Renal cortical epithelial cell (primary cell): ENCODE results near the gene IGSF9. TPM values are rescaled to one million over a fixed set of nuclear protein-coding genes. Genes with fewer than 3 reads are reported as not detected.
A peak's percentile ranks its signal among the peaks of the same experiment; 100 is the strongest.

Experiments used
- DNase-seq: peaks from one replicate; pipeline ENCODE4 v3.0.0-alpha.2; 2011; ENCODE audit warnings: low read depth
- total RNA-seq: library from RNA; depleted of rRNA; stranded (reverse); fragments of >200 nt; gene quantifications from 2 replicates; pipeline ENCODE4 v1.2.3, GENCODE V29; 2014

IGSF9 gene
- total RNA-seq, 1 donor from 2014 or later: not detected

DNA sequence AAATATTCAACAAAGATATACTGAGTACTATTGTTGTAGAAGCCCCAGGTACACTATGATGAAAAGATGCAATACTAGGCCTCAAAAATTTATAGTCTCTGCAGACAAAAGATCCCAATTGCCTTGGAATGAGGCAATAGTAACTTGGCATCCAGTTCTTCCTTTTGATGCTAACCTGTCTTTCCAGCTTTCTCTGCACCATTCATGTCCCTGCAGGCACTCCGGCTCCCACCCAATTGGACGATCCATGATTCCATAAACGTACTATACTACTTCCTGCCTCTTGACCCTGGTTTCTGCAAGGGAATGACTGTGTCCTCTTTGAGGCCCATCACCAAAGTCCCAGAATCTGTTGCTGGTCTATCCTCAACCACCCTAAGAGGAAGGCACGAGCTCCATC lies 12.1 kb downstream of the IGSF9 start:
- DNase-seq: no peak

GRCh38 chr1:159932296-159933285 lies 12.8 kb downstream of the IGSF9 start:
- DNase-seq: no peak

DNA sequence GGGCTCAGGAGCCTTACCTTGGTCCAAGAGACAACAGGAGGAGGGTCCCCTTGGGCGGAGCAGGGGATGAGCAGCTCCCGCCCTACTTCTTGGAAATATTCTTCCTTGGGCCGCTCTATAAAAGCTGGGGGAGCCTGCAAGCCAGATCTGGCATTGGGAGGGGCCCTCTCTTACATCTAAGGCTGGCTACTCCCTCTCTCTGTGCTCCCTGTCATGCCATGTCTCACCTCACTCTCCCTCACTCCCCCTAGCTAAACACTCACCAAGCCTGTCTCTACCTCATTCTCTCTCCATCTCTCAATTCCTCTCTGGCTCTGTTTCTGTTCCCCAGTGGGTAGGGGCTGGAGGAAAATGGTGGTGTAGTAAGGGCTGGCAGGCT lies 13.6 kb downstream of the IGSF9 start:
- DNase-seq: no peak

- DNase-seq: no peak
These were observed 14.2 kb downstream of the IGSF9 start for GRCh38 chr1:159931101-159931794.

- DNase-seq: no peak
These were observed 14.8 kb downstream of the IGSF9 start for GRCh38 chr1:159930634-159931033.

DNA sequence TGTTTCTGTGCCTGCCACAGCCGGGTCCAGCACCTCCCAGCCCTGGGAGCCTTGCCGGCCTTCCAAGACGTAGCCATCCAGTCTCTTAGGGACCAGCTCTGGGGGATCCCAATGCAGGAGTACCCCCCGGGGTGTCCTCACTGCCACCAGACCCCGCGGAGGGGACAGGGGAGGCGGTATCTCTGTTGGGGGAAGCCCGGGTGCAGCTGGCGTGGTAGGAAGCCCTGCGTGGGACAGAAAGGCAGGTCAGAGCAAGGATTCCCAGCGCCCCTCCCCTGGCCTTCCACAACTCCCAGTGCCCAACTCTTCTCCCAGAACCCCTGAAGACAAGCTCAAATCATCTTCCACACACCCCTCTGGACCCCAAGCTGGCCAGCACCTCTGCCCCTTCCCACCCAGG lies 15.2 kb downstream of the IGSF9 start:
- DNase-seq: no peak

- DNase-seq: no peak
These were observed 16.0 kb downstream of the IGSF9 start for GRCh38 chr1:159929155-159930051.

GRCh38 chr1:159928491-159929050 lies 16.8 kb downstream of the IGSF9 start:
- DNase-seq: no peak

DNA sequence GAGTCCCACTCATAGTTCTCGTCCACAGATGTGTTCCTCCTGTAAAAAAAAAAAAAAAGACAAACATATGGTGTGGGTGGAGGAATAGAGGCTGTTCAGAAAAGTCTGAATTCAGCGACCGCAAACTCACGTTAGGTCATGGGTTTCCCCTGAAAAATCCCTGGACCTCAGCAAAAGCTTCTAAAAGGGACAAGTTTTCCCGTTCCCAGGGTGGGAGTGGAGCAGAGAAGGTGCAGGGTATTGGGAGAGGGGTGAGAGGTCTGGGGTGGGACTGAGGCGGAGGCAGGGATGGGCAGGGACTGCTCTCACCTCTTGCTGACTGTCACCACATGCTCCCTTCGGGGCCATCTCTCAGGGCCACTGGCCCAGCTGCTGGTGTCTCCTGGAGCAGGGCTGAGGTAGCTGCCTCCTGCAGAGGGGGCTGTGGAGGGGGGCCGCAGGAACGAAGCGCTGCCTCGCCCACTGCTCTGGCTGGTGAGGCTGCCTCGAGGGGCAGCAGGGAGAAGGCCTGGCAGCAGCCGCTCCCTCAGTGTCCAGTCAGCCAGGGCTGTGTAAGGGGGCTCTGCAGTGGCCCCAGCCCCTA lies 17.5 kb downstream of the IGSF9 start:
- no peak for DNase-seq

- DNase-seq: no peak
These were observed 18.1 kb downstream of the IGSF9 start for GRCh38 chr1:159927211-159927848.

GRCh38 chr1:159925719-159926078 lies 19.7 kb downstream of the IGSF9 start:
- no peak for DNase-seq

DNA sequence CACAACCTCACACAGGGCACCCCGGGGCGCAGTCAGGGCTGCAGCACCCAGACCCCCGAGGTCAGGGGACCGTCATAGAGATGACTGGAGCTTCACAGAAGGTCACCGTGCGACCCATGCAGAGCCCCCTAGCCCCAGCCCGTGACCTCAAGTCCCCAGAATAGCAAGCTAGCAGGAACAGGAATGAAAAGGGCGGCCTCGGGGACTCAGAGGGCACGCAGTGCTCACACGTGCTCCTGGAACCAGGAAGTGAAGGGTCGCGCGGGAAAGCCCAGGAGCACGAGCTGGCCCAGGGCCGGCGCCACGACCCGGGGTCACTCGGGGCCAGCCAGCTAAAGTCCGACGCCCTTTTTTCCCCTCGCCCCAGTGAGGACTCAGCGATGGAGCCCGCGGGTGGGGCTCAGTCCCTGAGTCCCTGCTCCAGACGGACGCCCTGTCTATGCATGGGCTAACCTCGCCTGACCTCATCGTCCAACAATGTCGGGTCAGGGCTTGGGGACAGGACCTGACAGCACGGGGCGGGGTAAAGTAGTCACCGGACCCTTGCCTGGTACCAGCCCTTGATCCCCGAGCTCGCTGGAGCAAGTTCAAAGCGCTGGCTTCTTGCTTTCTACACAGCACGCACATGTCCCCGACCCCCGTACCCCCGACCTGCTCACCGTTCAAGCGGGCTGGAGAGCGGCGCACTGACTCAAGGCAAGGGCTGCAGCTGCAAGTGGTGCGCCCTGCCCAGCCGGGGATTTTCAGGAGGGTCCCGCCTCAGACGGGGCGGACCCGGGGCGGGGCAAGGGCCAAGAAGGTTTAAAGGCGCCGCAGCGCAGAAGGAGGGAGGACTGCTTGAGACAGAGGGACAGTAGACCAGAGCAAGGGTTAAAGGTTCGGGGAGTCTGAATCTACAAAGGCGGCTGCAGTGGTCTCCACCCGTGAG lies 20.4 kb downstream of the IGSF9 start, which contains the start of gene TAGLN2:
TSS of gene TAGLN2 (minus strand) at position 717 of the 928 bp plus-strand sequence. CDS start 4,998 bp downstream, outside the sequence.
- peak; percentile 78 for DNase-seq

DNA sequence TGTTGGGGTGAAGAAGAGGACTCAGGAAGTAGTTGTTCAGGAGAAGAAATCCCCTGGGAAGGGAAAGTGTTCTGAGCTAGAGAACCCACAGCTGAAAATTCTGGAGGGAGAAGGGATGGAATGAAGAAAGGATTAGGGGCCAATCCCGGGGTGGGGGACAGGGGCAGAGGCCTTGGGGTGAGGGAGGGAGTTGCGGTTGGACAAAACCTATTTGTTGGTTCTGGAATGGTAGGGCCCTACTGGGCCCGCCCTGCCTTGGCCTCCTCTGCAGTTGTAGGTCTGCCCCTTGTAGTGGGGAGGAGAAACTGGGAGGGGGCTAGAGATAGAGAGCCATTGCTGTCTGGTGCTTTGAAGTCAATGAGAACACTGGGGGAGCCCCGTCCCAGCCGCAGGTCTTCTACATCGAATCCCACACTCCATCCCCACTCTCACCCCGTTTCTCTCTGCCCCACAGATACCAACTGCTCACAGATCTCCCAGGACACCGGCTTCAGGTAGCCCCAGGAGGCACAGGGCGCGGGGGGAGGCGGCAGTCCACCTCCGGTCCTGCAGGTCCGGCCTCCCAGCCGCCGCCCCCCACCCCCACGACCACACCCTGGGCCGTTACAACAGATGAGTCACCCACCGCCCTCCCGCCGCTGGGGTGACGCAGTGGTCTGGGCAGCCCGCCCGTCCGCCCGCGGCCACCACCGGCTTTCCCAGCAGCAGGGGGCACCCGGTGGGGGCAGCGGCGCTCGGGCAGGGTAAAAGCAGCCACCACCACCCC lies 21.2 kb downstream of the IGSF9 start:
- peak; percentile 65 for DNase-seq

DNA sequence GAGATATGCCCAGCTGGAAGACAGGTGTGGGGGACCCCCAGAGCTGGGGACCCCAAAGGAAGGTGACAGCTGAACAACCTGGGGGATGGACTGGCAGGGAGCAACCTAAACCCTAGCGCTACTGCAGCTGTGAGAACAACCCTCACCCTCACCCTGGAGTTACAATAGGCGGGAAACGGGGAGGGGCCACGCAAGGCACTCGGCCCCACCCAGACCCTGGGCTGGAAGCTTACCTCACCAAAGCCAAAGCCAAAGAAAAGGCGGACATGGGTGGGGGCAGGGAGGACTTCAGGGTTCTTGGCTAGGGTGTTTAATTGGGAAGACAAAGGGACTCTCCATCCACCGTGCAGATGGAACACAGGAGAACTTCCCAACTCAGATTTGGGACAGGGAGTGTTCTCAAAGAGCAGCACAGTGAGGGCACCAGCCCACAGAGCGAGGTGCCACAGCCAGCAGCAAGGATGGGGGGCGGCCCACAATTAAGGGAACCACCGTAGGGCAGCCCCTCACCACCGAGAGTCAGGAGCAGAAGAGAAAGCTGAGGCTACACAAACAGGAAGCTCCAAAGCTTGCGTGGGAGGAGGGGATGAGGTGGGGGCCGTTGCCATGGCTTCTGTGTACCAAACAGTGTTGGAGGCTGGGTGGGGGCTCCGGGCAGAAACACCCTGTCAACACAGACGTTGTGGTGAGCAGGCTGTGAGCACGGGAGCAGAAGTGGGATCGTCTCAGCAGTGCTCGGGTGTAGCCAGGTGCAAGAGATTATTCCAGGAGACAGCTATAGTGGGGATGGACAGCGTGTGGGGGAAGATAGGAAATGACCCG lies 22.0 kb downstream of the IGSF9 start:
- peak; percentile 86 for DNase-seq

DNA sequence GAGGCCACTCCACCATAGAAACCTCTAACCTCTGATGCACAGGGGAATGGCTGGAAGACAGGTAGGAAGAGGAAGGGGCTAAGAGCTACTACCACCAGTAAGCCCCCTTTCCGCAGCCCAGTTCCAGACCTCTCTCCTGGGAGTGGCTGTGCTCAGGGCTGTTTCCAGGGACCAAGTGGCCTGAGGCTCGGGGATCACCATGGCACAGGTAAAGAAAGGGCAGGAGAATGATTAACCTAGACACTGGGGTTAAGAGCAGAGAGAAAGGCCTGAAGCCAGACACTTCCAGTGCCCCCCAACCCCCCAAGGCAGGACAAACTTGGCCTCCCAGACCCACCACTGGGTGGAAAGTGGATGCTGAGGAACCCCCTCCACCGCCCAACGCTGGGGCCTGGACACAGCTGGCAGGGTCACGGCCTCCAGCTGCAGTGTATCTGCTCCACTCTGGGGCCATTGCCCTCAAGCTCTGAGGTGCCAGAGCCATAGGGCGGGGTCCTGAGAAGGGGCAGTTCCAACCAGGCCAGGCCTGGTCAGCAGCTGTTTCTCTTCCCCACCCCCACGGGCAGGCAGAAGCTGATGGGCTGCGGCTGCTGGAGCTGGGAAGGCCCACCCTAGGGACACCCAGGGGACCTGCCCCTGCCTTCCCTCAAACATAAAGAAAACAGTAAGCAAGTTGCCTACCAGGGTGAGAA lies 22.8 kb downstream of the IGSF9 start:
- DNase-seq: no peak

DNA sequence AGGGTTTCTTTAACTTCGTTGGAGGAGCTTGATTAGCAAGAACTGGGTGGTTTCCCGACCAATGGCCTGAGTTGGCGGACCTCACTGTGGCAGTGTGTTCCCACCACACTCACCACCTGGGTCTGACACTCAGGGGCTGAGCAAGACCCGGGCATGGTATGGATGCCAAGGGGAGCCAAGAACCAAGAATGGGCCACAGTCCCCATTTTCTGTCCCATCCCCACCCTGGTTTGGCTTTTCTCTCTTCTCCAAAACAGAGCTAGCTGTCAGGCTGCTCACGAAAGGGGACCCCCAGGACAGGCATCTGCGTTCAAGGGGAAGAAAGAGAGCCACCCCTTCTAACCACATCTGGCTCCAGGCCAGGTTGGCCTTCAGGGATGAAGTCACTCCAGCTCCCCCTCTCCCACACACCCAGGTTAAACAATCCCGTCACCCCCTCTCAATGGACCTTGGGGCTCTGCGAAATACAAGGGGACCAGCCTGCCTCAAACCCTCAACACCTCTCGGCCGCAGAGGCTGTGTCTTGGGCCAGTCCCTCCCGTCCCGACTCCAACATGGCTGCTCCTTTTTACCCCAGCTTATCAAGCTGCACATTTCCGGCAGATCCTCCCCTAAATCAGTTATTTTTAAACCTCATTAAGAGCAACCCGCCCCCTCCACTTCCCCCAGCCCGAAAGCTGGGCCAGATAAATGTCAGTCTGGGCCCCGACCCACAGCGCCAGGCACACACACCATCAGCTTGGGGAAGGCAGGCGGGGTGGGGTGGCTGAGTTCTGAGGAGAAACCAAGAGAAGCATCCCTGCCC lies 23.5 kb downstream of the IGSF9 start:
- no peak for DNase-seq
